ENCODE results near the gene CUX1.

CUX1 gene

GRCh38 chr7:102097601-102098161, 280.3 kb downstream of the CUX1 start:
- Mint-ChIP-seq H3K4me1 (no peaks in the 10 kb centered on the region), H3K36me3 (no peaks in the 10 kb centered on the region), H3K27ac (no peak overlapping the region), H3K4me3 (no peak overlapping the region), H3K27me3 (no peaks in the 10 kb centered on the region), H3K9me3 (no peaks in the 10 kb centered on the region)
- no peak for DNase-seq
- CTCF ChIA-PET = no interaction called here

DNA sequence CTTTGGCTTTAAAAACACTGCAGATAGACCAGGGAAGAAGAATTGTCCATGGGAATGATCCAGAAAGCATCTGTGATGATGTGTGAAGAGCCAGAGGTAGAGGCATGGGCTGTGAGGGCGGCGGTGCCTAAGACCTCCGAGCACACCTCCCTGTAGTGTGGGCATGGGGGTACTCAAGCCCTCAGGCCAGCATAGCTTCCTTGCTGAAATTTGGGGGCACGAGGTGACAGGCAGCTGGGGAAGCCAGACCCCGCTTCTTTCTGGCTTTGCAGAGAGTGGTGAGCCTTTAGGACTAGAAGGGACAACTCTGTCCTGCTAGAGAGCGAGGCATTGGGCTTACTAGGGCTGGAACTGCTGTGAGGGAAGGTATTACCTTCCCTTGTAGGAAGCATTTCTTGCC, 281.6 kb downstream of the CUX1 start:
- no peak for DNase-seq
- Mint-ChIP-seq H3K27ac (no peak overlapping the region), H3K36me3 (no peaks in the 10 kb centered on the region), H3K4me3 (no peak overlapping the region), H3K27me3 (no peaks in the 10 kb centered on the region), H3K4me1 (no peaks in the 10 kb centered on the region), H3K9me3 (no peaks in the 10 kb centered on the region)
- CTCF ChIA-PET = no interaction called here

DNA sequence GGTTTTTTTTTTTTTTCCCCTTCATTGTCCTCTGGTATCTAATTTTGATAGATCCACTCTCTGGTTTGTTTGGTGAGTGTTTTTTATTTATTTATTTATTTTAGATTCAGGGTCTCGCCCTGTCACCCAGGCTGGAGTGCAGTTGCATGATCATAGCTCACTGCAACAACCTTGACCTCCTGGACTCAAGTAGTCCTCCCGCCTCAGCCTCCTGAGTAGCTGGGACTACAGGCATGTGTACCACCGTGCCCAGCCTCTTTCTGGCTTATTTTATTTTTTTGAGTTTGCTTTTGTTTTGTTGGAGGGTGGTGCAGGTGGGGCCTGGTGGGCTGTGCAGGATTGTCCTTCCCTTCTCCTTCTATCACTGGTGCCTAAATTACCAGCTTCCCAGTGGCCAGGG, 282.0 kb downstream of the CUX1 start:
- no peak overlapping the region for H3K4me3 Mint-ChIP-seq
- H3K36me3 Mint-ChIP-seq = no peaks in the 10 kb centered on the region
- no peaks in the 10 kb centered on the region for H3K4me1 Mint-ChIP-seq
- no peak for DNase-seq
- no peak overlapping the region for H3K27ac Mint-ChIP-seq
- CTCF ChIA-PET = no interaction called here
- H3K27me3 Mint-ChIP-seq = no peaks in the 10 kb centered on the region
- H3K9me3 Mint-ChIP-seq = no peaks in the 10 kb centered on the region

DNA sequence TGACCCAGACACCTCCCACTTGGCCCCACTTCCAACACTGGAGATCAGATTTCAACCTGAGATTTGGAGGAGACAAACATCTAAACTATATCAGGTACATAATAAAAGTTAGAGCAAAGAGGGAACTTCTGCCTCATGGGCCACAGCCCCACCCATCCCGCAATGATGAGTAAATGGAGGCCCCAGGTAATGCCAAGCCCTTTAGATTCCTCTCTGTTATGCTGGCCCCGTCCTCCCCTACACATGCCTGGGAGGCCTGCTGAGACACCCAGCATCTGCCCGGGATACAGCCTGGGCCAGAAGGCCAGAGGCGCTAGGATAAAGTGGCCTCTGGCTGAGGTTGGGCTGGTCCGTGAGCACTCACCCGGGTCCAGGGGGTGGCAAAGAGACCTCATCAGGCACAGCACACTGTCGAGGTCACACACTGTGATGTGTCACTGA, 283.7 kb downstream of the CUX1 start:
- H3K9me3 Mint-ChIP-seq = no peaks in the 10 kb centered on the region
- no peak for DNase-seq
- no peaks in the 10 kb centered on the region for H3K4me1 Mint-ChIP-seq
- H3K27me3 Mint-ChIP-seq = no peaks in the 10 kb centered on the region
- no peak overlapping the region for H3K4me3 Mint-ChIP-seq
- H3K27ac Mint-ChIP-seq = no peak overlapping the region
- CTCF ChIA-PET = no interaction called here
- no peaks in the 10 kb centered on the region for H3K36me3 Mint-ChIP-seq

- CTCF ChIA-PET = interaction anchor here (0.6 kb wide), 1 partner anchor 1190 kb away, joined by 3 read pairs; no protein-coding TSS in a partner anchor
- H3K36me3 Mint-ChIP-seq = no peaks in the 10 kb centered on the region
These were observed 284.5 kb downstream of the CUX1 start for GRCh38 chr7:102101926-102102325.

GRCh38 chr7:102103027-102103372, 285.6 kb downstream of the CUX1 start:
- Mint-ChIP-seq H3K36me3 (no peaks in the 10 kb centered on the region), H3K27ac (no peak overlapping the region), H3K9me3 (no peaks in the 10 kb centered on the region), H3K4me1 (no peaks in the 10 kb centered on the region), H3K4me3 (no peak overlapping the region), H3K27me3 (no peaks in the 10 kb centered on the region)
- CTCF ChIA-PET = no interaction called here
- no peak for DNase-seq

More at GRCh38 chr7:102101926-102102325, 284.5 kb downstream of the CUX1 start:
- DNase-seq = no peak
- no peaks in the 10 kb centered on the region for H3K9me3 Mint-ChIP-seq
- no peaks in the 10 kb centered on the region for H3K27me3 Mint-ChIP-seq
- no peak overlapping the region for H3K27ac Mint-ChIP-seq
- H3K4me3 Mint-ChIP-seq = no peak overlapping the region
- H3K4me1 Mint-ChIP-seq = no peaks in the 10 kb centered on the region

DNA sequence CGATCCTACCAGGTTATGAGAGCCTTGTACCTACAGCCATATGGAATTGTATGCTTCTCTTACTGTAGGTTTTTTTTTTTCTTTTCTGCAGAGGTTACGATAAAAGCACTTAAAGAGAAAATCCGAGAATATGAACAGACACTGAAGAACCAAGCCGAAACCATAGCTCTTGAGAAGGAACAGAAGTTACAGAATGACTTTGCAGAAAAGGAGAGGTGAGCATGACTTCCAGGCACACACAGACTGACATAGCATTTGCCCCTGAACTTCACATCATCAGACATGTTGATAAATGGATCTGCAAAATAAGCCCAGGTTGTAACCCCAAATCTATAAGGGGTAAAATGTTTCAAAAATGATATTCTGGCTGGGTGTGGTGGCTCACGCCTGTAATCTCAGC, 286.8 kb downstream of the CUX1 start:
- Mint-ChIP-seq H3K4me3 (no peak overlapping the region), H3K9me3 (no peaks in the 10 kb centered on the region), H3K27me3 (no peaks in the 10 kb centered on the region), H3K36me3 (no peaks in the 10 kb centered on the region), H3K27ac (no peak overlapping the region), H3K4me1 (no peaks in the 10 kb centered on the region)
- CTCF ChIA-PET = no interaction called here
- no peak for DNase-seq

- Mint-ChIP-seq H3K9me3 (no peaks in the 10 kb centered on the region), H3K4me3 (no peak overlapping the region), H3K27me3 (no peaks in the 10 kb centered on the region), H3K27ac (no peak overlapping the region), H3K4me1 (no peaks in the 10 kb centered on the region), H3K36me3 (no peaks in the 10 kb centered on the region)
- no peak for DNase-seq
- CTCF ChIA-PET = no interaction called here
These were observed 289.2 kb downstream of the CUX1 start for GRCh38 chr7:102106625-102107024.

DNA sequence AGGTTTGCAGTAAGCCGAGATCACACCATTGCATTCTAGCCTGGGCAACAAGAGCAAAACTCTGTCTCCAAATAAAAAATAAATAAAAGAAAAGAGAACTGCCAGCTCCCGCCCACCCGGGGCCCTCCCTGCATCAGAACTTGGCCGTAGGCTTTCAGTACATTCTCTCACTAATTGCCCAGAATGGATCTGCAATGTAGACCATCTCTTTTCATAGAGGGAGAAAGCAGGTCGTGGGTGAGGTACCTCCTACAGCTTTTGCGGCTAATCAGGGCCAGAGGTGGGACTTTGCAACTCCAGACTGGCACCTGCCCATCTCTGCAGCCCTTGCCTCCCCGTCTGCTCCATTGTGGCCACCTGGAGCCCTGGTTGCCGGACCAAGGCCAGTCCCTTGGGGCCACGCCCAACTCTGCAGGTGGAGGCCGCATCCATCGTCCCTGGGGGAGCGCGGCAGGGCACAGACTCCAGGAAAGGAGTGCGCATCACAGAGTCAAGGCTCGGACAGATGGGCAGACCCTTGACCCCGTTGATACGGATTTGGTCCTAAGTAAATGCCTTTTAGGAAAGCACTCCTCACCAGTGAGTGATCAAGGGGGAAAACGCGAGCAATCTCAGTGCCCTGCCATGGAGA, 290.2 kb downstream of the CUX1 start:
- H3K4me1 Mint-ChIP-seq = no peaks in the 10 kb centered on the region
- H3K27ac Mint-ChIP-seq = no peak overlapping the region
- H3K36me3 Mint-ChIP-seq = no peaks in the 10 kb centered on the region
- no peak for DNase-seq
- H3K27me3 Mint-ChIP-seq = no peaks in the 10 kb centered on the region
- H3K4me3 Mint-ChIP-seq = no peak overlapping the region
- H3K9me3 Mint-ChIP-seq = no peaks in the 10 kb centered on the region
- CTCF ChIA-PET = no interaction called here

DNA sequence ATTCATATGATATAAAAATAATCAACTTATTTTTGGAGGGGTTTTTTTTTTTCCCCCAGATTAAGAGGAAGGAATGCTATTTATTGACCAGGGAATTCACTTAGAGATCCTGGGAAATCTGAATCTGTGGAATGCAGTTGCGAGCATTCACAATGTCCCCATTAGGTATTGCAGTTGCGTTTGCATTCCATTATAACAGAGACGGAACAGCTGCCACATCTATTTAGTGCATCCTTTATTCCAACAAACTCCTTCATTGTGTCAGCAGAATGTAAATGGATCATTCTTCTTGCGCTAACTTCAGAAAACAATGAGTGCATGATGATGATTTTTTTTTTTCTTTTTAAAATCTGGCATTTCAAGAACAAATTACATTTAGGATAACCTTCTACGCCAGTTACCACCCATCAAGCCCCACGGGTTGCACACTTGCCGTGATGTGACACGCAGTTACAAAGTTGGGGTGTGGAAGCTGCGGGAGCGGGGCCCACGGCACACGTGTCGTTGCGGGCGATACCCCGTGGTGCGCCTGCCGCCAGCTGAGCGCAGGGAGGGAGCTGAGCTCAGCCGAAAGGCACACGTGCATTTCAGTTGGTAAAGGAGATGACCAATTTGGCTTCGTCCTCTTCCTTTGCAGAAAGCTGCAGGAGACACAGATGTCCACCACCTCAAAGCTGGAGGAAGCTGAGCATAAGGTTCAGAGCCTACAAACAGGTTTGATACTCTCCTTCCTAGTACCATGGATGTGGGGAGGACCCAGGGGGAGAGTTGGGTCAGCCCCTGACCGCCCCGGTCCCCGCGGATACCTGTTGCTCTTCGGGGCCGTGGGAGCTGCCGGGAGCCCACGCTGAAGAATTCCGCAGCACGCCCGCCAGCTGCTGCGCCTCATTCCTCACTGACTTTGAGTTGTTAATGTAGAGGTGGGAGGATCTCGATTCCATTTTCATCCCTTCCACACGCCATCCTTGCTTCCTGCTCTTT, 293.9 kb downstream of the CUX1 start:
- Mint-ChIP-seq H3K4me3 (no peak overlapping the region), H3K9me3 (no peaks in the 10 kb centered on the region), H3K27me3 (no peaks in the 10 kb centered on the region), H3K36me3 (peaks cover 10% of the 10 kb centered on the region), H3K4me1 (no peaks in the 10 kb centered on the region), H3K27ac (no peak overlapping the region)
- DNase-seq = no peak
- CTCF ChIA-PET = no interaction called here

DNA sequence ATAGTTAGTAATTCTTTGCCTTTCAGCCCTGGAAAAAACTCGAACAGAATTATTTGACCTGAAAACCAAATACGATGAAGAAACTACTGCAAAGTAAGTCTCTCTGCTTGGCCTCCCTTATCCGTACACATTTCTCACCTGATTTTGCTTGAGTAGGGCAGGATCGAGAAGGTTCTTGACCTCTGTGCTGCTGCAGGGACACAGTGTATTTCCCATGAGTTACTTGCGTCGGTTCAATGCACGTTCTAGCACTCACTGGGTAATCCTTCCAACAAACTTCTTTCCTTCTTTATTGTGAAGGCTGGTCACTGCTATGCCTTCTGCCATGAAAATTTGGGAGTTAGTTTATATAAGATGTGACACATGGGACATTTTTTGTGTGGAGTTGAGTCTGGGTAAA, 297.8 kb downstream of the CUX1 start:
- H3K27me3 Mint-ChIP-seq = no peaks in the 10 kb centered on the region
- DNase-seq = no peak
- H3K36me3 Mint-ChIP-seq = peaks cover 10% of the 10 kb centered on the region
- no peak overlapping the region for H3K27ac Mint-ChIP-seq
- no peaks in the 10 kb centered on the region for H3K4me1 Mint-ChIP-seq
- H3K4me3 Mint-ChIP-seq = no peak overlapping the region
- CTCF ChIA-PET = no interaction called here
- no peaks in the 10 kb centered on the region for H3K9me3 Mint-ChIP-seq

GRCh38 chr7:102115931-102116330, 298.5 kb downstream of the CUX1 start:
- no peak for DNase-seq
- CTCF ChIA-PET = no interaction called here
- no peaks in the 10 kb centered on the region for H3K9me3 Mint-ChIP-seq
- H3K4me1 Mint-ChIP-seq = no peaks in the 10 kb centered on the region
- H3K27me3 Mint-ChIP-seq = no peaks in the 10 kb centered on the region
- no peak overlapping the region for H3K27ac Mint-ChIP-seq
- H3K4me3 Mint-ChIP-seq = no peak overlapping the region
- H3K36me3 Mint-ChIP-seq = peaks cover 10% of the 10 kb centered on the region

DNA sequence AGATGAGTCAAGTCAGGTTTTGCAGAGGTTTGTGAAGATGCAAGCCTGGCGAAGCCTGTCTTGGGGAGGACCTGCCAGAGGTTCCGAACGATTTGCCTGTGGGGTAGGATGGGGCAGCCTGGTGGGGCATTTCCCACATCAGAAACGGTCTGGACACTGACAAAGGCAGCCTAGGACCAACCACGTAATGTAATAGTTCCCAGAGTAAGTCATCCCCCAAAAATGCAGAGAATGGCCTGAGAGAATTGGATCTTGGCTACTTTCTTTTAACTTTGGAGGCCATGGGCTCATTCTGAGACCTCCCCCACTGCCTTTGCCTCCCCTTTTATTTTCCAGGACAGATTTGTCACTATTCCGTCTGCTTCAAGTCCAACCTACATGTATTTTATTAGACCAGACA, 300.3 kb downstream of the CUX1 start:
- DNase-seq = no peak
- no peak overlapping the region for H3K27ac Mint-ChIP-seq
- H3K36me3 Mint-ChIP-seq = peaks cover 10% of the 10 kb centered on the region
- no peak overlapping the region for H3K4me3 Mint-ChIP-seq
- H3K27me3 Mint-ChIP-seq = no peaks in the 10 kb centered on the region
- CTCF ChIA-PET = interaction anchor here (0.7 kb wide), 1 partner anchor 47 kb away, joined by 3 read pairs; no protein-coding TSS in a partner anchor
- H3K9me3 Mint-ChIP-seq = no peaks in the 10 kb centered on the region
- H3K4me1 Mint-ChIP-seq = peaks cover 13% of the 10 kb centered on the region

DNA sequence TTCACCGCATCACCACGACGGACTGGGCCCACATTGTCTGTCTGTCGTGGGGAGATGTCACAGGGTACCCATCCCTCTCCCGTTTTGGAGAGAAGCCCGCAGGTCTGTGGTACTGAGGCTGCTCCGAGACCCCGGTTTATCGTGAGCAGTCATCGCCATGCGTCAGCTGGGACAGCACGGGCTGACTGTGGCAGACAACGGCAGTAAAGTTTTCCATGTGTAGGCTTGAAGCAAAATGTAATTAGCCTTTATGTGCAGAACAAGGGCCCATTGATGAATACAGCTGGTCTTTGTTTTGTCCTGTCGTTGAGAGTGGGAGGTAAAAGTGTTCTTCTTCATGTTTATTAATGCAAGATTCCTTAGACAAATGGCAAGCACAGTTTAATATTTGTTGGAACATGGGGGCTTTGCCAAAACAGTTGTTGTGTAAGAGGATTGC, 301.8 kb downstream of the CUX1 start:
- DNase-seq = no peak
- Mint-ChIP-seq H3K27me3 (no peaks in the 10 kb centered on the region), H3K4me3 (no peak overlapping the region), H3K4me1 (peaks cover 13% of the 10 kb centered on the region), H3K9me3 (no peaks in the 10 kb centered on the region), H3K27ac (no peak overlapping the region), H3K36me3 (peaks cover 10% of the 10 kb centered on the region)
- CTCF ChIA-PET = no interaction called here

- Mint-ChIP-seq H3K4me3 (no peak overlapping the region), H3K4me1 (peaks cover 13% of the 10 kb centered on the region), H3K9me3 (no peaks in the 10 kb centered on the region), H3K27me3 (no peaks in the 10 kb centered on the region), H3K36me3 (peaks cover 10% of the 10 kb centered on the region), H3K27ac (no peak overlapping the region)
- DNase-seq = no peak
- CTCF ChIA-PET = no interaction called here
These were observed 302.5 kb downstream of the CUX1 start for GRCh38 chr7:102119925-102120324.

Data from activated naive CD4-positive, alpha-beta T cell treated with anti-CD3 and anti-CD28 coated beads, Interleukin-2, amount 10 ng/mL, durations not matched to agents 7 days and 5 days (primary cell).